Measurements from ENCODE around the gene ZRANB3. TPM values are rescaled to one million over a fixed set of nuclear protein-coding genes. Genes with fewer than 3 reads are reported as not detected.
"Not testable (repeated sequence)": the region's sequence is repeated elsewhere in the genome, so short reads cannot be mapped to it uniquely, and the experiment has no call there.

Gene ZRANB3
- total RNA-seq, 1 donor from 2014 or later: 18.6 TPM

GRCh38 chr2:135557530-135557929, 26.5 kb upstream of the ZRANB3 start:
- no peak for TF ChIP-seq CTCF (conservative IDR thresholded peaks at IDR 0.05)
- no peaks in the 10 kb centered on the region for H3K27me3 Mint-ChIP-seq (ENCODE audit: low read depth)
- H3K4me3 Mint-ChIP-seq: no peak overlapping the region
- peaks cover 2% of the 10 kb centered on the region for H3K9me3 Mint-ChIP-seq
- peaks cover 14% of the 10 kb centered on the region for H3K36me3 Mint-ChIP-seq (ENCODE audit: low read depth)
- peaks cover 9% of the 10 kb centered on the region for H3K4me1 Mint-ChIP-seq
- DNase-seq (ENCODE audit: low read depth, low spot score): no peak
- H3K27ac Mint-ChIP-seq (ENCODE audit: unreplicated experiment): no peak overlapping the region

DNA sequence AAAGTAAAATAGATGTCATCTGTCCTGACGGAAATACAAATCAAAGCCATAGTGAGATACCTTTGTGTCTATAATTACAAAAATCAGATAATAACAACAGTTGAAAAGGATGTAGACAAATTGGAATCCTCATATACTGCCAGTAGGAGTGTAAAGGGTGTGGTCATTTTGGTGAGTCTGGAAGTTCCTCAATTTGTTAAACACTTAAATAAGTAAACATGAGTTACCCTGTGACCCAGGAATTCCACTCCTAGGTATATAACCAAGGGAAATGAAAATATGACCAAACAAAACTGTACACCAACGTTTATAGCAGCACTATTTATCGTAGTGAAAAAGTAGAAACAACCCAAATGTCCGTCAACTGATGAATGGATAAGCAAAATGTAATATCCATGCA, 24.3 kb upstream of the ZRANB3 start:
- Mint-ChIP-seq H3K4me3 (no peak overlapping the region), H3K9me3 (peaks cover 2% of the 10 kb centered on the region), H3K4me1 (peaks cover 9% of the 10 kb centered on the region), H3K27me3 (ENCODE audit: low read depth) (no peaks in the 10 kb centered on the region), H3K27ac (ENCODE audit: unreplicated experiment) (no peak overlapping the region), H3K36me3 (ENCODE audit: low read depth) (peaks cover 14% of the 10 kb centered on the region)
- no peak for DNase-seq (ENCODE audit: low read depth, low spot score)
- TF ChIP-seq CTCF (conservative IDR thresholded peaks at IDR 0.05): no peak

DNA sequence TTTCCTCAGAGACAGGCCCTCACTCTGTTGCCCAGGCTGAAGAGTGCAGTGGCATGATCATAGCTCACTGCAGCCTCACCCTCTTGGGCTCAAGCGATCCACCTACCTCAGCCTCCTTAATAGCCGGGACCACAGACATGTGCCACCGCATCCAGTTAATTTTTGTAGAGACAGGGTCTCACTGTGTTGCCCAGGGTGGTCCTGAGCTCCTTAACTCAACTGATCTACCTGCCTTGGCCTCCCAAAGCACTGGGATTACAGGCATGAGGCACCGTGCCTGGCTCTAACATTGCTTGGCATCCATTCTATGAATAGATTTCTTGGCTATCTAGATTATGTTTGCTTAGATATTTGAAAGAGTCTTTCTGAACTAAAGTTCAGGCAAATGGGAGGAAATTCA, 21.9 kb upstream of the ZRANB3 start:
- Mint-ChIP-seq H3K4me3 (no peak overlapping the region), H3K4me1 (peaks cover 4% of the 10 kb centered on the region)
- TF ChIP-seq CTCF (conservative IDR thresholded peaks at IDR 0.05): no peak

DNA sequence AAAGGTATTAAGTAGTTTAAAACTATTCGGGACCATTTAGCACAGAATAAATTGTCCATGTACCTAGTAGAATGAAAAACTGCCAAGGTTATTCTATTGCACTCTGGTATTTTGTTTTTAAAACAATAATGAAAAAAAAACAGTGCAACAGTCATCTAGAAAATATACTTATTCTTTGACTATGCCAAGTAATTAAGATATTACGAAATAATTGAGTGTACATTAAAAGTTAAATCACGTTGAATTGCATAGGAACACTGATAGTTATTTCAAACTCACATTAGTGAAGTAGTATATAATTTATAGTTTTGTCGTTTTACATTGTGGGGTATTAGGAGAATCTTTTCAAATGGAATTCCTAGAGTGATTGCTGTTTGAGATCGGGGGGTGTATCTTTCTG, 20.3 kb upstream of the ZRANB3 start:
- no peak for DNase-seq (ENCODE audit: low read depth, low spot score)
- Mint-ChIP-seq H3K27ac (ENCODE audit: unreplicated experiment) (no peak overlapping the region), H3K4me3 (no peak overlapping the region), H3K36me3 (ENCODE audit: low read depth) (peaks cover 14% of the 10 kb centered on the region), H3K4me1 (peaks cover 4% of the 10 kb centered on the region), H3K9me3 (peaks cover 2% of the 10 kb centered on the region), H3K27me3 (ENCODE audit: low read depth) (no peaks in the 10 kb centered on the region)
- TF ChIP-seq CTCF (conservative IDR thresholded peaks at IDR 0.05): no peak

More for the DNA sequence above, 21.9 kb upstream of the ZRANB3 start:
- peaks cover 2% of the 10 kb centered on the region for H3K9me3 Mint-ChIP-seq
- no peaks in the 10 kb centered on the region for H3K27me3 Mint-ChIP-seq (ENCODE audit: low read depth)
- DNase-seq (ENCODE audit: low read depth, low spot score): no peak
- H3K36me3 Mint-ChIP-seq (ENCODE audit: low read depth): peaks cover 14% of the 10 kb centered on the region
- no peak overlapping the region for H3K27ac Mint-ChIP-seq (ENCODE audit: unreplicated experiment)

DNA sequence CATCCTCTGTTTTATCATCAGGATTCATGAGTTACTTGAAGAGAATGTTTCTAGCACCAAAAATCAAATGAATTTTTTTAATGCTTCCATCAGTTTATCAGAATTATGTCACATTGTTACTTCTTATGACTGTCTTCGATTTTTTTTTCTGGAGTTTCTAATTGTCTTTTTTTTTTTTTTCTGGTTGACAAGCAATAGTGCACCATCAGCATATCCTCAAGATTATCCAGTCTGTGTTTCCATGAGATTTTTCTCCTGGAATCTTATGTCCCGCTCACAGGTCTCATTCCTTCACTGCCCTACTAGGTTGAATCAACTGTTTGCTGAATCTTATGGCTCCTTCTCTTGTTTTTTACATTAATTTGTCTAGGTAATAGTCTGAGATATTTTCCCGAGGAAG, 16.3 kb upstream of the ZRANB3 start:
- peaks cover 2% of the 10 kb centered on the region for H3K9me3 Mint-ChIP-seq
- TF ChIP-seq CTCF (conservative IDR thresholded peaks at IDR 0.05): no peak
- no peak overlapping the region for H3K27ac Mint-ChIP-seq (ENCODE audit: unreplicated experiment)
- no peak for DNase-seq (ENCODE audit: low read depth, low spot score)
- no peaks in the 10 kb centered on the region for H3K27me3 Mint-ChIP-seq (ENCODE audit: low read depth)
- no peak overlapping the region for H3K4me3 Mint-ChIP-seq
- peaks cover 10% of the 10 kb centered on the region for H3K4me1 Mint-ChIP-seq
- peaks cover 8% of the 10 kb centered on the region for H3K36me3 Mint-ChIP-seq (ENCODE audit: low read depth)

DNA sequence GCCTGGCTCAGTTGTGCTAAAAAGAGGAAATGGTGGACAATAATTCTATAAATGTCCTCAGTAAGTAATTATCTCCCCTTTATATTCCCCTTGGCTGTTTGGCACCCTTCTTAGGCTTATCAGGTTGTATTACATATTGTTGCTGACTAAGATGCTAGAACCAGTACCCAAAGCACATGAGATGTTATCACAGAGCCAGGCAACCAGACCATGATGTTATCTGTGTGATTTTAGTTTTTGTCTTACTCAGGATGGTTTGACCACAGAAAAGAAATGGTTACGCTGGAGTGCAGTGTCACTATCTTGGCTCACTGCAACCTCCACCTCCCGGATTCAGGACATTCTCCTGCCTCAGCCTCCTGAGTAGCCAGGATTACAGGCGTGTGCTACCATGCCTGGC, 15.4 kb upstream of the ZRANB3 start:
- peaks cover 2% of the 10 kb centered on the region for H3K9me3 Mint-ChIP-seq
- no peak overlapping the region for H3K4me3 Mint-ChIP-seq
- H3K27ac Mint-ChIP-seq (ENCODE audit: unreplicated experiment): no peak overlapping the region
- peaks cover 10% of the 10 kb centered on the region for H3K4me1 Mint-ChIP-seq
- DNase-seq (ENCODE audit: low read depth, low spot score): no peak
- no peak for TF ChIP-seq CTCF (conservative IDR thresholded peaks at IDR 0.05)
- no peaks in the 10 kb centered on the region for H3K27me3 Mint-ChIP-seq (ENCODE audit: low read depth)
- H3K36me3 Mint-ChIP-seq (ENCODE audit: low read depth): peaks cover 8% of the 10 kb centered on the region

- not testable (repeated sequence) for DNase-seq (ENCODE audit: low read depth, low spot score); H3K9me3 Mint-ChIP-seq; H3K27me3 Mint-ChIP-seq (ENCODE audit: low read depth); H3K27ac Mint-ChIP-seq (ENCODE audit: unreplicated experiment); H3K4me3 Mint-ChIP-seq
- H3K36me3 Mint-ChIP-seq (ENCODE audit: low read depth): peaks cover 14% of the 10 kb centered on the region
- peaks cover 19% of the 10 kb centered on the region for H3K4me1 Mint-ChIP-seq
Measured at GRCh38 chr2:135533545-135533944, 2.5 kb upstream of the ZRANB3 start.
